ENCODE data around the gene CKAP2L. TPM values are rescaled to one million over a fixed set of nuclear protein-coding genes. Genes with fewer than 3 reads are reported as not detected.

The CKAP2L gene
- total and polyA plus RNA-seq, 8 donors: 1.9 to 29.3 (median 15.0) TPM

GRCh38 chr2:112803691-112804521 lies 39.5 kb upstream of the CKAP2L start:
- peaks cover 0 to 11% of the 10 kb centered on the region in 2 donors for H3K9me3 ChIP-seq
- H3K27me3 ChIP-seq: no peaks in the 10 kb centered on the region
- peaks cover 0 to 8% of the 10 kb centered on the region in 2 donors for H3K4me1 ChIP-seq
- TF ChIP-seq, protein P1, sequence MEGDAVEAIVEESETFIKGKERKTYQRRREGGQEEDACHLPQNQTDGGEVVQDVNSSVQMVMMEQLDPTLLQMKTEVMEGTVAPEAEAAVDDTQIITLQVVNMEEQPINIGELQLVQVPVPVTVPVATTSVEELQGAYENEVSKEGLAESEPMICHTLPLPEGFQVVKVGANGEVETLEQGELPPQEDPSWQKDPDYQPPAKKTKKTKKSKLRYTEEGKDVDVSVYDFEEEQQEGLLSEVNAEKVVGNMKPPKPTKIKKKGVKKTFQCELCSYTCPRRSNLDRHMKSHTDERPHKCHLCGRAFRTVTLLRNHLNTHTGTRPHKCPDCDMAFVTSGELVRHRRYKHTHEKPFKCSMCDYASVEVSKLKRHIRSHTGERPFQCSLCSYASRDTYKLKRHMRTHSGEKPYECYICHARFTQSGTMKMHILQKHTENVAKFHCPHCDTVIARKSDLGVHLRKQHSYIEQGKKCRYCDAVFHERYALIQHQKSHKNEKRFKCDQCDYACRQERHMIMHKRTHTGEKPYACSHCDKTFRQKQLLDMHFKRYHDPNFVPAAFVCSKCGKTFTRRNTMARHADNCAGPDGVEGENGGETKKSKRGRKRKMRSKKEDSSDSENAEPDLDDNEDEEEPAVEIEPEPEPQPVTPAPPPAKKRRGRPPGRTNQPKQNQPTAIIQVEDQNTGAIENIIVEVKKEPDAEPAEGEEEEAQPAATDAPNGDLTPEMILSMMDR (IDR thresholded peaks at IDR 0.05): no peak
- ATAC-seq: no peak
- H3K36me3 ChIP-seq: no peaks in the 10 kb centered on the region
- H3K4me3 ChIP-seq: no peak overlapping the region
- no peak overlapping the region for H3K27ac ChIP-seq
- no peak for DNase-seq
- intact Hi-C loops (cut with DNase I): no loop called here

- H3K27ac ChIP-seq: no peak overlapping the region
Measured at GRCh38 chr2:112800881-112801583, 36.6 kb upstream of the CKAP2L start.

GRCh38 chr2:112798979-112799975 lies 34.9 kb upstream of the CKAP2L start:
- DNase-seq (no peak), ATAC-seq (no peak)
- intact Hi-C loops (cut with DNase I): no loop called here
- peak overlapping the region in 1 of 2 donors; percentile 50 for H3K27ac ChIP-seq
- no peak overlapping the region for H3K4me3 ChIP-seq
- no peaks in the 10 kb centered on the region for H3K27me3 ChIP-seq
- TF ChIP-seq, protein P1 (IDR thresholded peaks at IDR 0.05): no peak
- peaks cover 7 to 31% of the 10 kb centered on the region in 2 donors for H3K4me1 ChIP-seq
- no peaks in the 10 kb centered on the region for H3K36me3 ChIP-seq
- no peaks in the 10 kb centered on the region for H3K9me3 ChIP-seq

More at GRCh38 chr2:112800881-112801583, 36.6 kb upstream of the CKAP2L start:
- DNase-seq: no peak
- Histone ChIP-seq H3K4me1 (peaks cover 0 to 13% of the 10 kb centered on the region in 2 donors), H3K4me3 (no peak overlapping the region), H3K27me3 (no peaks in the 10 kb centered on the region), H3K36me3 (no peaks in the 10 kb centered on the region), H3K9me3 (no peaks in the 10 kb centered on the region)
- TF ChIP-seq, protein P1 (IDR thresholded peaks at IDR 0.05): no peak
- no peak for ATAC-seq
- intact Hi-C loops (cut with DNase I): no loop called here

DNA sequence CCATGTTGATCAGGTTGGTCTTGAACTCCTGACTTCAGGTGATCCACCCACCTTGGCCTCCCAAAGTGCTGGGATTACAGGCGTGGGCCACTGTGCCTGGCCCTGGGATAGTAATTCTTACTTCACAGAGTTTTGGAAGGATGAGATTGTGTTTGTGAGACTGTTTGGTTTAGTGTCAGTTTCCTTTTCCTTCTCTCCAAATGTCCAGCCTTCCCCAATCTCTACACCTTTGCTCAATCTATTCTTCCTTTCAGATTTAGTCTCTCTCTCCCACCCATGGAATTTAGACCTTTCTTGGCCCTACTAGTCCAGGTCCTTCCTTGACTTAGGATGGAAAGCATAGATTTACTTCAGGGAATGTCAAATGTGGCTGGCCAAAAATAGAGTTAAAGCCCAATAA lies 32.1 kb upstream of the CKAP2L start:
- ATAC-seq: no peak
- Histone ChIP-seq H3K36me3 (no peaks in the 10 kb centered on the region), H3K4me3 (no peak overlapping the region), H3K27me3 (no peaks in the 10 kb centered on the region), H3K9me3 (no peaks in the 10 kb centered on the region), H3K27ac (no peak overlapping the region), H3K4me1 (peaks cover 12 to 51% of the 10 kb centered on the region in 2 donors)
- no peak for DNase-seq
- TF ChIP-seq, protein P1 (IDR thresholded peaks at IDR 0.05): no peak
- intact Hi-C loops (cut with DNase I): no loop called here
